ENCODE measurements around the gene EPN1. TPM values are rescaled to one million over a fixed set of nuclear protein-coding genes. Genes with fewer than 3 reads are reported as not detected.

The EPN1 gene
- total and polyA plus RNA-seq, 8 donors = 17.8 to 363 (median 183) TPM

GRCh38 chr19:55653651-55654322 lies 21.2 kb upstream of the EPN1 start:
- no peaks in the 10 kb centered on the region for H3K27me3 ChIP-seq
- peak overlapping the region; percentile 68 to 96 (median 82) for H3K4me3 ChIP-seq
- WGBS, 5 donors = 0% methylated on average over 55 to 57 of the region's 57 CpGs
- TF ChIP-seq POLR2A (IDR thresholded peaks at IDR 0.05) = peak in 1 of 4 donors; percentile 54
- no peak for TF ChIP-seq EP300 (IDR thresholded peaks at IDR 0.05)
- TF ChIP-seq, protein P1, sequence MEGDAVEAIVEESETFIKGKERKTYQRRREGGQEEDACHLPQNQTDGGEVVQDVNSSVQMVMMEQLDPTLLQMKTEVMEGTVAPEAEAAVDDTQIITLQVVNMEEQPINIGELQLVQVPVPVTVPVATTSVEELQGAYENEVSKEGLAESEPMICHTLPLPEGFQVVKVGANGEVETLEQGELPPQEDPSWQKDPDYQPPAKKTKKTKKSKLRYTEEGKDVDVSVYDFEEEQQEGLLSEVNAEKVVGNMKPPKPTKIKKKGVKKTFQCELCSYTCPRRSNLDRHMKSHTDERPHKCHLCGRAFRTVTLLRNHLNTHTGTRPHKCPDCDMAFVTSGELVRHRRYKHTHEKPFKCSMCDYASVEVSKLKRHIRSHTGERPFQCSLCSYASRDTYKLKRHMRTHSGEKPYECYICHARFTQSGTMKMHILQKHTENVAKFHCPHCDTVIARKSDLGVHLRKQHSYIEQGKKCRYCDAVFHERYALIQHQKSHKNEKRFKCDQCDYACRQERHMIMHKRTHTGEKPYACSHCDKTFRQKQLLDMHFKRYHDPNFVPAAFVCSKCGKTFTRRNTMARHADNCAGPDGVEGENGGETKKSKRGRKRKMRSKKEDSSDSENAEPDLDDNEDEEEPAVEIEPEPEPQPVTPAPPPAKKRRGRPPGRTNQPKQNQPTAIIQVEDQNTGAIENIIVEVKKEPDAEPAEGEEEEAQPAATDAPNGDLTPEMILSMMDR (IDR thresholded peaks at IDR 0.05) = peak in 6 of 7 experiments; percentile 91 to 100 (median 98)
- peak; percentile 34 to 83 (median 69) for TF ChIP-seq POLR2AphosphoS5 (IDR thresholded peaks at IDR 0.05)
- H3K27ac ChIP-seq = peak overlapping the region; percentile 94 to 98 (median 97)
- intact Hi-C loops (cut with DNase I; ENCODE audit: low total_unique reads) = no loop called here
- H3K9me3 ChIP-seq = no peaks in the 10 kb centered on the region
- H3K4me1 ChIP-seq = peaks cover 43 to 67% (median 57%) of the 10 kb centered on the region in 4 donors
- peaks cover 4 to 31% (median 19%) of the 10 kb centered on the region in 4 donors for H3K36me3 ChIP-seq
- peak; percentile 98 to 99 for DNase-seq

GRCh38 chr19:55654323-55654867 lies 20.6 kb upstream of the EPN1 start:
- Histone ChIP-seq H3K27ac (peak overlapping the region; percentile 94 to 98 (median 97)), H3K27me3 (no peaks in the 10 kb centered on the region), H3K4me3 (peak overlapping the region; percentile 68 to 96 (median 82)), H3K9me3 (no peaks in the 10 kb centered on the region), H3K4me1 (peaks cover 44 to 67% (median 57%) of the 10 kb centered on the region in 4 donors), H3K36me3 (peaks cover 4 to 37% (median 25%) of the 10 kb centered on the region in 4 donors)
- intact Hi-C loops (cut with DNase I; ENCODE audit: low total_unique reads) = no loop called here
- WGBS, 5 donors = 0% methylated on average over 45 to 52 of the region's 52 CpGs
- peak; percentile 100 for DNase-seq
- TF ChIP-seq POLR2AphosphoS5 (IDR thresholded peaks at IDR 0.05) = no peak
- TF ChIP-seq EP300 (IDR thresholded peaks at IDR 0.05) = no peak
- TF ChIP-seq, protein P1 (IDR thresholded peaks at IDR 0.05) = no peak
- TF ChIP-seq POLR2A (IDR thresholded peaks at IDR 0.05) = no peak

DNA sequence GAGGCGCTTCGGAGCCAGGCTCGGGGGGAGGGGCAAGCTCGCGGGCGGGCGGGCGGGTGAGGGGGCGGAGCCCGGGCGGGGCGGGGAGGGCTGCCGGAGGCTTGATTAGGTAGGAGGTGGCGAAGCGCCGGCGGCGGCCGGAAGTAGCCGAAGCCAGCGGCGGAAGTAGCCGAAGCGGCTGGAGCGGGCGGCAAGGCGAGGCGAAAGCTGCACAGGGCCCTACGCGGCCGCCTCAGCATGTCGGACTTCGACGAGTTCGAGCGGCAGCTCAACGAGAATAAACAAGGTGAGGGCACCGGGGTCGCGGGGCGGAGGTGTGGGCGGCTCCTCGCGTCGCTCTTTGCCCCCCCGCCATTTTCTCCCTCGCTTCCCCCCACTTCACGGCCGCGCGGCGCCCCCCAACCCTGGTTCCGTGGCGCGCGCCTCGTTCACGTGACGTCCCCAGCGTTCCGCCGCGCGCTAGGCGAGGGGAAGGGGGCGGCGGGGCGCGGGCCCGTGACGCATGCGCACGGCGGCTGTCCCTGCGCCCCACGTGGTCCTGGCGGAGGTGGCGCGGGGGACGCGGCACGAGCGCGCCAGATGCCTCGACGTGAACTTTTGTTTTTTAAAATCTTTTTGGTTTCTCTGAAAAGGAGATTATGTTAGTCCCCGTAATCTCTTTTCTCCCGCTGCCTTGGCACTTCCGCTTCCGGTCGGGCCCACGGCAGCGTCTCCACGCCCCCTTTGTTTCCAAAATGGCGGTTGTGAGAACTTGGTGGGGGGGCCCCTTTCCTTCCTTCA lies 20.0 kb upstream of the EPN1 start, which contains the start of gene U2AF2:
U2AF2 (plus strand) TSS at position 168 of the 780 bp plus-strand sequence; CDS start at position 238, 70 bp downstream.
- H3K9me3 ChIP-seq = no peaks in the 10 kb centered on the region
- no peaks in the 10 kb centered on the region for H3K27me3 ChIP-seq
- peaks cover 49 to 67% (median 58%) of the 10 kb centered on the region in 4 donors for H3K4me1 ChIP-seq
- peak; percentile 97 to 98 for DNase-seq
- no peak for TF ChIP-seq EP300 (IDR thresholded peaks at IDR 0.05)
- TF ChIP-seq POLR2A (IDR thresholded peaks at IDR 0.05) = no peak
- TF ChIP-seq POLR2AphosphoS5 (IDR thresholded peaks at IDR 0.05) = peak in 2 of 3 donors; percentile 68 to 83
- H3K27ac ChIP-seq = peak within 1 kb of the TSS; percentile 94 to 98 (median 97)
- peaks cover 7 to 44% (median 32%) of the 10 kb centered on the region in 4 donors for H3K36me3 ChIP-seq
- intact Hi-C loops (cut with DNase I; ENCODE audit: low total_unique reads) = no loop called here
- H3K4me3 ChIP-seq = peak within 1 kb of the TSS; percentile 68 to 96 (median 82)
- WGBS, 5 donors = 0 to 1% (median 0%) methylated on average over 38 to 95 of the region's 95 CpGs

DNA sequence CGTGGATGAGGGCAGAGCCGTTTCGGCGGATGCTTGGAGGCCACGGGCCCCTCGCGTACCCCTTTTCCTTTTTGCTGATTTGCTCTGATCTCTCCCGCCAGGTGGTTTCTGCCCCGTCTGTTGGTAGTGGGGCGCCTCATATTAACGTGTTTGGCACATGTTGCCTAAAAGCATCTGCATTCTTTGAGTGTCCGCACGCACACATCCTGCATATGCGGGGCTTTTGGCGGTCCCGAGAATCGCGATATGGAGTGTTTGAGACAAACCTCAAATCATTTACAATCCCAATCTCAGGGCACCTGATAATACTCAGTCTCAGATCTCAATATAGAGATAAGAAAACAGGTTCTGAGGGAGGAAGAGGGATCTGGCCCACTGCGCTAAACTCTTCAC lies 19.4 kb upstream of the EPN1 start:
- intact Hi-C loops (cut with DNase I; ENCODE audit: low total_unique reads) = no loop called here
- H3K4me1 ChIP-seq = peaks cover 49 to 67% (median 62%) of the 10 kb centered on the region in 4 donors

More for the DNA sequence above, 19.4 kb upstream of the EPN1 start:
- TF ChIP-seq POLR2AphosphoS5 (IDR thresholded peaks at IDR 0.05) = no peak
- TF ChIP-seq POLR2A (IDR thresholded peaks at IDR 0.05) = no peak
- TF ChIP-seq, protein P1 (IDR thresholded peaks at IDR 0.05) = no peak
- TF ChIP-seq EP300 (IDR thresholded peaks at IDR 0.05) = no peak
- H3K27me3 ChIP-seq = no peaks in the 10 kb centered on the region
- H3K27ac ChIP-seq = peak overlapping the region; percentile 94 to 98 (median 97)
- peak overlapping the region; percentile 68 to 96 (median 82) for H3K4me3 ChIP-seq
- H3K36me3 ChIP-seq = peaks cover 13 to 47% (median 36%) of the 10 kb centered on the region in 4 donors
- WGBS, 5 donors = 0 to 1% (median 0%) methylated on average over 19 of the region's 19 CpGs
- DNase-seq = no peak
- no peaks in the 10 kb centered on the region for H3K9me3 ChIP-seq

All from stomach (tissue), 9 donors.